ENCODE data around the gene BEST2.
A peak's percentile ranks its signal among the peaks of the same experiment; 100 is the strongest.

BEST2 gene

GRCh38 chr19:12789904-12790619, 38.5 kb downstream of the BEST2 start:
- Histone ChIP-seq H3K9me3 (replicated peaks; ENCODE audit: insufficient read depth, low read length) (no peaks in the 10 kb centered on the region), H3F3A (ENCODE audit: insufficient read depth, low read length) (peaks cover 49% of the 10 kb centered on the region), H3K27ac (ENCODE audit: low read length) (peak overlapping the region; percentile 97), H3K9ac (ENCODE audit: low read length) (peak overlapping the region; percentile 94), H2AFZ (ENCODE audit: low read length) (peak overlapping the region; percentile 54), H3K9me2 (replicated peaks; ENCODE audit: insufficient read depth, low read length) (no peaks in the 10 kb centered on the region), H3K36me3 (replicated peaks; ENCODE audit: insufficient read depth, low read length) (no peaks in the 10 kb centered on the region), H4K20me1 (ENCODE audit: insufficient read depth, low read length) (no peaks in the 10 kb centered on the region), H3K4me3 (ENCODE audit: low read length) (peak overlapping the region; percentile 93), H3K4me1 (ENCODE audit: low read length) (peaks cover 29% of the 10 kb centered on the region), H3K27me3 (replicated peaks; ENCODE audit: insufficient read depth, low read length) (no peaks in the 10 kb centered on the region), H3K79me2 (ENCODE audit: low read length) (peaks cover 15% of the 10 kb centered on the region), H3K4me2 (ENCODE audit: low read depth, low read length) (peak overlapping the region; percentile 99)
- TF ChIP-seq EZH2phosphoT487 (IDR thresholded peaks at IDR 0.05; ENCODE audit: low read length) (no peak), EZH2 (optimal IDR thresholded peaks at IDR 0.05; ENCODE audit: low read depth, low read length) (no peak), CTCF (IDR thresholded peaks at IDR 0.05; ENCODE audit: low read length) (no peak)
- peak; percentile 96 for DNase-seq

- no peaks in the 10 kb centered on the region for H3K9me3 ChIP-seq (replicated peaks; ENCODE audit: insufficient read depth, low read length)
- H2AFZ ChIP-seq (ENCODE audit: low read length), result peak overlapping the region; percentile 54
- no peaks in the 10 kb centered on the region for H3K9me2 ChIP-seq (replicated peaks; ENCODE audit: insufficient read depth, low read length)
- peak overlapping the region; percentile 93 for H3K4me3 ChIP-seq (ENCODE audit: low read length)
- peaks cover 49% of the 10 kb centered on the region for H3F3A ChIP-seq (ENCODE audit: insufficient read depth, low read length)
- no peaks in the 10 kb centered on the region for H4K20me1 ChIP-seq (ENCODE audit: insufficient read depth, low read length)
- H3K4me1 ChIP-seq (ENCODE audit: low read length), result peaks cover 29% of the 10 kb centered on the region
- H3K36me3 ChIP-seq (replicated peaks; ENCODE audit: insufficient read depth, low read length), result no peaks in the 10 kb centered on the region
- H3K27ac ChIP-seq (ENCODE audit: low read length), result peak overlapping the region; percentile 97
- TF ChIP-seq EZH2 (optimal IDR thresholded peaks at IDR 0.05; ENCODE audit: low read depth, low read length) (no peak), EZH2phosphoT487 (IDR thresholded peaks at IDR 0.05; ENCODE audit: low read length) (no peak), CTCF (IDR thresholded peaks at IDR 0.05; ENCODE audit: low read length) (no peak)
- H3K27me3 ChIP-seq (replicated peaks; ENCODE audit: insufficient read depth, low read length), result no peaks in the 10 kb centered on the region
- H3K79me2 ChIP-seq (ENCODE audit: low read length), result peaks cover 15% of the 10 kb centered on the region
- H3K9ac ChIP-seq (ENCODE audit: low read length), result peak overlapping the region; percentile 94
- no peak for DNase-seq
- peak overlapping the region; percentile 99 for H3K4me2 ChIP-seq (ENCODE audit: low read depth, low read length)
Measured at GRCh38 chr19:12790628-12791344, 39.2 kb downstream of the BEST2 start.

- peak within 1 kb of the TSS; percentile 93 for H3K4me3 ChIP-seq (ENCODE audit: low read length)
- no peaks in the 10 kb centered on the region for H3K9me2 ChIP-seq (replicated peaks; ENCODE audit: insufficient read depth, low read length)
- peaks cover 31% of the 10 kb centered on the region for H3K4me1 ChIP-seq (ENCODE audit: low read length)
- H3K36me3 ChIP-seq (replicated peaks; ENCODE audit: insufficient read depth, low read length), result no peaks in the 10 kb centered on the region
- peak within 1 kb of the TSS; percentile 54 for H2AFZ ChIP-seq (ENCODE audit: low read length)
- no peaks in the 10 kb centered on the region for H3K27me3 ChIP-seq (replicated peaks; ENCODE audit: insufficient read depth, low read length)
- peak within 1 kb of the TSS; percentile 94 for H3K9ac ChIP-seq (ENCODE audit: low read length)
- peak; percentile 93 for DNase-seq
- peaks cover 15% of the 10 kb centered on the region for H3K79me2 ChIP-seq (ENCODE audit: low read length)
- no peaks in the 10 kb centered on the region for H3K9me3 ChIP-seq (replicated peaks; ENCODE audit: insufficient read depth, low read length)
- H3F3A ChIP-seq (ENCODE audit: insufficient read depth, low read length), result peaks cover 49% of the 10 kb centered on the region
- peak within 1 kb of the TSS; percentile 97 for H3K27ac ChIP-seq (ENCODE audit: low read length)
- H4K20me1 ChIP-seq (ENCODE audit: insufficient read depth, low read length), result no peaks in the 10 kb centered on the region
- no peak for TF ChIP-seq EZH2 (optimal IDR thresholded peaks at IDR 0.05; ENCODE audit: low read depth, low read length)
- TF ChIP-seq EZH2phosphoT487 (IDR thresholded peaks at IDR 0.05; ENCODE audit: low read length), result no peak
- TF ChIP-seq CTCF (IDR thresholded peaks at IDR 0.05; ENCODE audit: low read length), result no peak
- peak within 1 kb of the TSS; percentile 99 for H3K4me2 ChIP-seq (ENCODE audit: low read depth, low read length)
Measured at GRCh38 chr19:12791345-12792050, 39.9 kb downstream of the BEST2 start, which contains the start of gene JUNB. Gene JUNB, plus strand, starts transcription at chr19:12791486. Its CDS starts 286 bp downstream, at chr19:12791772.

Data from MM.1S (cell line).